Gastrocnemius medialis (tissue), 4 donors: Measurements from ENCODE around the gene CBR1.

Experiments used
- CTCF ChIP-seq, 5 experiments: fragments of 450-650 bp in 3 of 5; fragments of 200-600 bp in 2 of 5; sonication (generic) in 2 of 5; IDR thresholded peaks in 4 of 5; conservative IDR thresholded peaks in 1 of 5; 1 replicate in 4 of 5; 2 replicates in 1 of 5; pipeline ENCODE4 v1.5.1; 2016 to 2019; ENCODE audit warnings: antibody characterized with exemption in 5 of 5, mild to moderate bottlenecking in 3 of 5, moderate library complexity in 3 of 5
- POLR2A ChIP-seq, 2 donors: fragments of 450-650 bp; IDR thresholded peaks; one replicate each; pipeline ENCODE4 v1.6.1; 2017; ENCODE audit warnings: antibody characterized with exemption in 2 of 2, mild to moderate bottlenecking in 2 of 2, moderate library complexity in 2 of 2

GRCh38 chr21:36030581-36031189, 39.1 kb upstream of the CBR1 start:
- TF ChIP-seq CTCF (IDR thresholded peaks at IDR 0.05 in 4 of 5, conservative IDR thresholded peaks at IDR 0.05 in 1 of 5) (no peak), POLR2A (IDR thresholded peaks at IDR 0.05) (no peak)
